Esophagus muscularis mucosa (tissue), 4 donors: ENCODE results near the gene CHPF2. TPM values are rescaled to one million over a fixed set of nuclear protein-coding genes. Genes with fewer than 3 reads are reported as not detected.

Source experiments
- DNase-seq: peaks from one replicate; pipeline ENCODE4 v3.0.0-alpha.2; 2017; ENCODE audit errors: extremely low spot score
- H3K27ac ChIP-seq, 4 donors: fragments of 200-600 bp; sonication (generic); replicated peaks in 1 of 4; 1 replicate in 3 of 4; 2 replicates in 1 of 4; pipeline ENCODE4 v1.5.1; 2016 to 2019; ENCODE audit warnings: mild to moderate bottlenecking in 1 of 4
- H3K27me3 ChIP-seq, 4 donors: fragments of 200-600 bp; sonication (generic); one replicate each; pipeline versions ENCODE4 v1.5.1 to v1.6.0; 2016 to 2019
- H3K36me3 ChIP-seq, 4 donors: fragments of 200-600 bp; sonication (generic); one replicate each; pipeline ENCODE4 v1.5.1; 2016 to 2019
- H3K4me1 ChIP-seq, 4 donors: fragments of 200-600 bp; sonication (generic); one replicate each; pipeline ENCODE4 v1.5.1; 2016 to 2019
- H3K4me3 ChIP-seq, 4 donors: fragments of 200-600 bp; sonication (generic); 1 replicate in 2 of 4; 2 replicates in 2 of 4; pipeline ENCODE4 v1.5.1; 2016 to 2019; ENCODE audit warnings: mild to moderate bottlenecking in 4 of 4, moderate library complexity in 1 of 4
- H3K9me3 ChIP-seq, 4 donors: fragments of 200-600 bp; sonication (generic); 1 replicate in 3 of 4; 2 replicates in 1 of 4; pipeline ENCODE4 v1.5.1; 2016 to 2019
- EP300 ChIP-seq: sonication (generic); formaldehyde crosslinking; IDR thresholded peaks from one replicate; pipeline ENCODE4 v1.6.1; 2017; ENCODE audit warnings: antibody characterized with exemption
- POLR2A ChIP-seq: fragments of 450-650 bp; IDR thresholded peaks from one replicate; pipeline ENCODE4 v1.6.1; 2017; ENCODE audit warnings: antibody characterized with exemption, moderate library complexity, mild to moderate bottlenecking, low read depth
- POLR2AphosphoS5 ChIP-seq, 2 donors: sonication (generic); formaldehyde crosslinking; IDR thresholded peaks; one replicate each; pipeline ENCODE4 v1.6.1; 2017; ENCODE audit warnings: antibody characterized with exemption in 2 of 2
- WGBS: methylation state at CpG from one replicate; pipeline ENCODE4 v1.1.5; 2018; 5-methylcytosine and 5-hydroxymethylcytosine counted together
- intact Hi-C: fragments of 100-400 bp; cut with DNase I; formaldehyde crosslinking; loops from one replicate; pipeline ENCODE4 v1.15.1; 2023
- total RNA-seq, 4 donors: library from RNA; depleted of rRNA; stranded (reverse); fragments of >200 nt; gene quantifications; one replicate each; pipeline versions ENCODE4 v1.1.0 to v1.2.1, GENCODE V29; 2016
- TF ChIP-seq, protein P1 (sequence below), 3 experiments: fragments of 200-600 bp in 2 of 3; fragments of 450-650 bp in 1 of 3; sonication (generic) in 2 of 3; IDR thresholded peaks; one replicate each; pipeline ENCODE4 v1.5.1; 2017 to 2019; ENCODE audit warnings: antibody characterized with exemption in 3 of 3, mild to moderate bottlenecking in 2 of 3, moderate library complexity in 1 of 3

The CHPF2 gene
- total RNA-seq, 4 donors from 2014 or later = 23.7 to 39.4 (median 26.8) TPM

DNA sequence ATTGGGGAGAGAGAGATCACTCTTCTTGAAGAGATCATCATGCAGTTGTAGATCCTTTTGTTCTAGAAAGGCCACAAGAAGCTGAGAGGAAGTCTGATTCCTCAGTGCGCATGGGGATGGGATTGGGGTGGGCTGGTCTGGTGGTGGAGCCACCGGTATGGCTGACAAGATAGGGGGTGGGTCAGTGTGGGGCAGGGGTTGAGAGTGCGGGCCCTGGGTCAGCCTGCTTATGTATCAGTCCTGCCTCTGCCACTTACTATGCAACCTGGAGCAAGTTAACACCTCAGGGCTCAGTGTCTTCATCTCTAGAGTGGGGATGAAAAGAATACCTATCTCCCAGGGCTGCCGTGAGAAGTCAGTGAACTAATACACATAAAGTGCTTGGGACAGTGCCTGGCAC is 8.3 kb downstream of the CHPF2 start:
- H3K27me3 ChIP-seq = peaks cover 0 to 10% (median 0%) of the 10 kb centered on the region in 4 donors
- H3K9me3 ChIP-seq = no peaks in the 10 kb centered on the region
- no peak for TF ChIP-seq EP300
- TF ChIP-seq, protein P1, sequence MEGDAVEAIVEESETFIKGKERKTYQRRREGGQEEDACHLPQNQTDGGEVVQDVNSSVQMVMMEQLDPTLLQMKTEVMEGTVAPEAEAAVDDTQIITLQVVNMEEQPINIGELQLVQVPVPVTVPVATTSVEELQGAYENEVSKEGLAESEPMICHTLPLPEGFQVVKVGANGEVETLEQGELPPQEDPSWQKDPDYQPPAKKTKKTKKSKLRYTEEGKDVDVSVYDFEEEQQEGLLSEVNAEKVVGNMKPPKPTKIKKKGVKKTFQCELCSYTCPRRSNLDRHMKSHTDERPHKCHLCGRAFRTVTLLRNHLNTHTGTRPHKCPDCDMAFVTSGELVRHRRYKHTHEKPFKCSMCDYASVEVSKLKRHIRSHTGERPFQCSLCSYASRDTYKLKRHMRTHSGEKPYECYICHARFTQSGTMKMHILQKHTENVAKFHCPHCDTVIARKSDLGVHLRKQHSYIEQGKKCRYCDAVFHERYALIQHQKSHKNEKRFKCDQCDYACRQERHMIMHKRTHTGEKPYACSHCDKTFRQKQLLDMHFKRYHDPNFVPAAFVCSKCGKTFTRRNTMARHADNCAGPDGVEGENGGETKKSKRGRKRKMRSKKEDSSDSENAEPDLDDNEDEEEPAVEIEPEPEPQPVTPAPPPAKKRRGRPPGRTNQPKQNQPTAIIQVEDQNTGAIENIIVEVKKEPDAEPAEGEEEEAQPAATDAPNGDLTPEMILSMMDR (IDR thresholded peaks at IDR 0.05) = no peak
- no peak for TF ChIP-seq POLR2AphosphoS5 (IDR thresholded peaks at IDR 0.05)
- TF ChIP-seq POLR2A = no peak
- no peak for DNase-seq
- intact Hi-C loops = loop anchor here (10.0 kb wide), 1 partner anchor 116 kb away; no protein-coding TSS in a partner anchor
- H3K27ac ChIP-seq = no peak overlapping the region
- no peak overlapping the region for H3K4me3 ChIP-seq
- WGBS = 82% methylated on average over 4 of the region's 4 CpGs
- H3K36me3 ChIP-seq = peaks cover 17 to 72% (median 67%) of the 10 kb centered on the region in 4 donors
- H3K4me1 ChIP-seq = peaks cover 27 to 39% (median 28%) of the 10 kb centered on the region in 4 donors

DNA sequence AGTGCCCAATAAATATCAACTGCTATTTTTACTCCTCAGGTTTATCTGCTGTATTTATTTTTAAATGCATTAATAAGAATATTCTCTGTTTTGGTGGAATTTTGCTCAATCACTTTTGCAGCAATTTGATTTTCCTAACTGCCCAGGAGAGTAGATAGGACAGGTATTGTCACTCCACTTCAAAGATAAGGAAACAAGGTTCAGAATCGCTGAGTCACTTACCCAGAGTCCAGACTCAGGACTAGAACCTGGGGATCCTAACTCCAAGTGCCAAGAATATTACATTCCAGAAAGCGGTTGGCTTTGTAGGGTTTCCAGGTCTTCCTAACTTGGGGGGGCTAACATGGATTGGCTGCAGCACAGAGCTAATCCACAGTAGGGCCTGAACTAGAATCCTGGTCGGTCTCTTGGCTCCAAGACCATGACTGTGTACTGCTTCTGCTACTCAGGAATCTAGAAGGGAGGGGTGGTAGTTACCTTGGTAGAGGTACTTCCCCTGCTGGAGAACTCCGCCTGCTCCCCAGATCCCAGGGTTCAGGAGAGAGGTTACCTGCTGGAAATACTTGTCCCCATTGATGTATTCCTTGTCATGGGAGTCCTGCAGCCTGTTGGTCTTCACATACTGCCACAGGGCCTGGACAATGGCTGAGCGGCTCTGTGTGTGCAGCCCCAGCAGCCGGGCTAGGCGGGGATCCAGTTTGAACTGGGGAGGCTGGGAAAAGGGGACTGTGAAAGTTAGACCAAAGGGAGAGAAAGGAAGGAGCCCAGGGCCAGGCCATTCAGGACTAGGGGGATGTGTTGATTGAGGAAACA is 8.9 kb downstream of the CHPF2 start:
- peaks cover 0 to 12% (median 0%) of the 10 kb centered on the region in 4 donors for H3K27me3 ChIP-seq
- peaks cover 33 to 39% (median 34%) of the 10 kb centered on the region in 4 donors for H3K4me1 ChIP-seq
- peaks cover 17 to 66% (median 61%) of the 10 kb centered on the region in 4 donors for H3K36me3 ChIP-seq
- H3K27ac ChIP-seq = no peak overlapping the region
- intact Hi-C loops = loop anchor here (10.0 kb wide), 1 partner anchor 116 kb away; no protein-coding TSS in a partner anchor
- no peak overlapping the region for H3K4me3 ChIP-seq
- 91% methylated on average over 6 of the region's 7 CpGs for WGBS
- H3K9me3 ChIP-seq = no peaks in the 10 kb centered on the region
- no peak for TF ChIP-seq POLR2AphosphoS5 (IDR thresholded peaks at IDR 0.05)
- no peak for TF ChIP-seq EP300
- TF ChIP-seq, protein P1 (IDR thresholded peaks at IDR 0.05) = no peak
- TF ChIP-seq POLR2A = no peak
- no peak for DNase-seq

DNA sequence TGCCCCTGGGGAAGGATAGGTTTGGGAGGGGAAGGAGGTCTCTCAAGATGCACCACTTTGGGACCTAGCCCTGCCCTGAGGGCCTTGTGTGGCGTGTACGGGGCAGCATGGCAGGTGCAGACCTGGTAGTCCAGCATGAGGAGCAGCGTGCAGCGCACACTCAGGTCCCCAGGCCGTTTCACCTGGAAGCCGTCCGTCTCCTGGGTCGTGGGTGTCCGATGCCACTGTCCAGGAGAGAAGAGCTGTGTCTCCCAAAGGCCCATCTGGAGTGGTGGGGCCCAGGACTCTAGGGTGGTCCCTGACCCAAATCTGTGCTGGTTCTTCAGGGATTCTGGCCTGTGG is 9.4 kb downstream of the CHPF2 start:
- peaks cover 39 to 44% (median 40%) of the 10 kb centered on the region in 4 donors for H3K4me1 ChIP-seq
- no peak for DNase-seq
- TF ChIP-seq, protein P1 (IDR thresholded peaks at IDR 0.05) = no peak
- TF ChIP-seq EP300 (no peak), POLR2AphosphoS5 (IDR thresholded peaks at IDR 0.05) (no peak), POLR2A (no peak)
- no peak overlapping the region for H3K4me3 ChIP-seq
- H3K27ac ChIP-seq = no peak overlapping the region
- 88% methylated on average over 8 of the region's 9 CpGs for WGBS
- H3K27me3 ChIP-seq = peaks cover 0 to 12% (median 0%) of the 10 kb centered on the region in 4 donors
- no peaks in the 10 kb centered on the region for H3K9me3 ChIP-seq
- intact Hi-C loops = loop anchor here (10.0 kb wide), 1 partner anchor 117 kb away; no protein-coding TSS in a partner anchor
- peaks cover 17 to 61% (median 55%) of the 10 kb centered on the region in 4 donors for H3K36me3 ChIP-seq

DNA sequence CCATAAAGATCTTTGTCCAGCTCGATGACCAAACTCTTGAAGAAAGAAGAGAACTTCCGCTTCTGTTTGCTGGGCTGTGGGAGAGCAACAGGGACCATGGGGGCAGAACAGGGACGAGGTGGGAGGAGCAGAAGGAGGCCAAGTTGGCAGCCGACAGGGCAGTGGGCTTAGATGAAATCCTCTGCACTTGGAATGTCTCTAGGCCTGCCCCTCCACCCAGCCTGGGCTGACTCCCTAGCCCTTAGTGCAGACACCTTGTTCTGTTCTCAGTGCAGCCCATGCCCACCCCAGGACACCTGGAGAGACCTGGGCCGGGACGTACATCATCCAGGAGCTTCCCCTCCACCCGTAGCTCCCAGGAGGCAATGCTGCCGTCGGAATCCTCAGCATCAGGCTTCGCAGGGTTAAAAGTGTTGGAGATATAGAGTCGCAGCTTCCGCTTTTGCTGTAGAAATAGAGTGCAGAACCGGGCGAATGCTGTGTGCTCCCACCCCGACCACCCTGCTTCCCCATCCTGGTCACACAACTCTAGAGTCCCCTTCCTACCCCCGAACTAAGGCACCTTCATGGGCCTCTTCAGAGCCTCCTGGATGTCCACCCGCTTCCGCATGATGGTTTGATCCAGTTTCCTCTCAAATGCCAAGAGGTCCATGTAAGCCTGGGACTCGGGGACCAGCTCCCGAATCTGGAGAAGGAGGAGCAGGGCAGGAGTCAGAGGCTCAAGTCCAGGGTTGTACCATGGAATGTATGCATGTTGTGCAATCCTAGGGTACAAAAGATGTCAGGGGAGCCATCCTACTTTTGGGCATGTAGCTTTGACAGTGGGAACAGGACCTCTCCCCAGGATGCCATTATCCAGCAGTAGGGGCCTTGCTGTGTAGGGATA is 10.1 kb downstream of the CHPF2 start:
- H3K27ac ChIP-seq = no peak overlapping the region
- no peak for TF ChIP-seq POLR2AphosphoS5 (IDR thresholded peaks at IDR 0.05)
- no peak for TF ChIP-seq EP300
- TF ChIP-seq, protein P1 (IDR thresholded peaks at IDR 0.05) = no peak
- no peak for TF ChIP-seq POLR2A
- intact Hi-C loops = loop anchor here (10.0 kb wide), 1 partner anchor 118 kb away; no protein-coding TSS in a partner anchor
- H3K36me3 ChIP-seq = peaks cover 17 to 54% (median 48%) of the 10 kb centered on the region in 4 donors
- peaks cover 46 to 51% (median 47%) of the 10 kb centered on the region in 4 donors for H3K4me1 ChIP-seq
- DNase-seq = no peak
- H3K27me3 ChIP-seq = peaks cover 0 to 12% (median 0%) of the 10 kb centered on the region in 4 donors
- no peaks in the 10 kb centered on the region for H3K9me3 ChIP-seq
- no peak overlapping the region for H3K4me3 ChIP-seq
- WGBS = 67% methylated on average over 14 of the region's 20 CpGs
